GM19193 (cell line): ENCODE measurements around the gene MBD3L1.

Source experiments
- POLR2A ChIP-seq: IDR thresholded peaks from 4 replicates; pipeline ENCODE4 v1.6.1; 2011; ENCODE audit not compliant: insufficient read depth, insufficient read length; ENCODE audit errors: extremely low read depth

MBD3L1 gene

GRCh38 chr19:8858260-8858659 is 26.1 kb downstream of the MBD3L1 start:
- TF ChIP-seq POLR2A = no peak

GRCh38 chr19:8866344-8866743 is 34.2 kb downstream of the MBD3L1 start:
- TF ChIP-seq POLR2A = no peak

- TF ChIP-seq POLR2A = no peak
Measured at GRCh38 chr19:8877854-8878705, 45.9 kb downstream of the MBD3L1 start.

- no peak for TF ChIP-seq POLR2A
Measured at GRCh38 chr19:8880868-8881488, 48.8 kb downstream of the MBD3L1 start.

GRCh38 chr19:8881512-8881911 is 49.3 kb downstream of the MBD3L1 start:
- TF ChIP-seq POLR2A = no peak

- TF ChIP-seq POLR2A = no peak
Measured at GRCh38 chr19:8884416-8884815, 52.2 kb downstream of the MBD3L1 start.

GRCh38 chr19:8887364-8887763 is 55.2 kb downstream of the MBD3L1 start:
- no peak for TF ChIP-seq POLR2A

GRCh38 chr19:8890260-8890659 is 58.1 kb downstream of the MBD3L1 start:
- no peak for TF ChIP-seq POLR2A
